ENCODE data around the gene BMI1.

BMI1 gene

DNA sequence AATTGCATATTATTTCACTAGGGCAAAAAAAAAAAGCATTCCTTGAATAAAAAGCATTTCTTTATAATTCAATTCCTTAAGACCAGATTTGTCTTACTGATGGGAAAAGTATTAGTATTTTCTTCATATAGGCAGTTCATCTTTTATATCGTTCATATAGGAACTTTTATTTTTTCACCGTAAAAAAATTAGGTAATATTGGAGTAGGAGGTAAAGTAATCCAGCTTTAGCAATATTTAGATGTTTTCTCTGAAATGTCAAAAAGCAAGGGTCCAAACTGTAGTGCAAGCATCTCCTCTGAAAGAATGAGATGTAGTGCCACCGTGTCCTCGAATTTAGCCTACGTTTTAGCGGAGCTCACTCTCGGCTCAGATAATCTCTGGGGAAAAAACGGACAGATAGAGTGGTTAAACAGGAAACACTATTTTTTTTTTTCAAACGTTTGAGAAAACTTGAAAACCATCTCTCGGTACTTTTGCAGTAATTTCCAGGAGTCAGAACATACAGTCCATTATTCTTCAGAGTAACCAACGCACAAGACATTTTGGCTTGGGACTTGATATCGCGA, 18.9 kb downstream of the BMI1 start:
- no peak for TF ChIP-seq TCF4 (CRISPR knock-in tag; IDR thresholded peaks at IDR 0.05; ENCODE audit: borderline replicate concordance)
- TF ChIP-seq SNAI2 (CRISPR knock-in tag; IDR thresholded peaks at IDR 0.05): no peak
- no peak for TF ChIP-seq CSRNP3 (CRISPR knock-in tag; IDR thresholded peaks at IDR 0.05)
- TF ChIP-seq ZNF8 (CRISPR knock-in tag; IDR thresholded peaks at IDR 0.05): no peak
- TF ChIP-seq ISL1 (CRISPR knock-in tag; IDR thresholded peaks at IDR 0.05): no peak
- TF ChIP-seq ZFP3 (CRISPR knock-in tag; IDR thresholded peaks at IDR 0.05): no peak
- no peak for TF ChIP-seq ESRRG (CRISPR knock-in tag; IDR thresholded peaks at IDR 0.05)
- TF ChIP-seq ZNF565 (CRISPR knock-in tag; conservative IDR thresholded peaks at IDR 0.05; ENCODE audit: low read depth): no peak
- TF ChIP-seq, protein P1, sequence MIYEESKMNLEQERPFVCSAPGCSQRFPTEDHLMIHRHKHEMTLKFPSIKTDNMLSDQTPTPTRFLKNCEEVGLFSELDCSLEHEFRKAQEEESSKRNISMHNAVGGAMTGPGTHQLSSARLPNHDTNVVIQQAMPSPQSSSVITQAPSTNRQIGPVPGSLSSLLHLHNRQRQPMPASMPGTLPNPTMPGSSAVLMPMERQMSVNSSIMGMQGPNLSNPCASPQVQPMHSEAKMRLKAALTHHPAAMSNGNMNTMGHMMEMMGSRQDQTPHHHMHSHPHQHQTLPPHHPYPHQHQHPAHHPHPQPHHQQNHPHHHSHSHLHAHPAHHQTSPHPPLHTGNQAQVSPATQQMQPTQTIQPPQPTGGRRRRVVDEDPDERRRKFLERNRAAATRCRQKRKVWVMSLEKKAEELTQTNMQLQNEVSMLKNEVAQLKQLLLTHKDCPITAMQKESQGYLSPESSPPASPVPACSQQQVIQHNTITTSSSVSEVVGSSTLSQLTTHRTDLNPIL (CRISPR knock-in tag; IDR thresholded peaks at IDR 0.05; ENCODE audit: low read depth): no peak
- TF ChIP-seq ZFP30 (CRISPR knock-in tag; IDR thresholded peaks at IDR 0.05): no peak
- TF ChIP-seq, protein P2, sequence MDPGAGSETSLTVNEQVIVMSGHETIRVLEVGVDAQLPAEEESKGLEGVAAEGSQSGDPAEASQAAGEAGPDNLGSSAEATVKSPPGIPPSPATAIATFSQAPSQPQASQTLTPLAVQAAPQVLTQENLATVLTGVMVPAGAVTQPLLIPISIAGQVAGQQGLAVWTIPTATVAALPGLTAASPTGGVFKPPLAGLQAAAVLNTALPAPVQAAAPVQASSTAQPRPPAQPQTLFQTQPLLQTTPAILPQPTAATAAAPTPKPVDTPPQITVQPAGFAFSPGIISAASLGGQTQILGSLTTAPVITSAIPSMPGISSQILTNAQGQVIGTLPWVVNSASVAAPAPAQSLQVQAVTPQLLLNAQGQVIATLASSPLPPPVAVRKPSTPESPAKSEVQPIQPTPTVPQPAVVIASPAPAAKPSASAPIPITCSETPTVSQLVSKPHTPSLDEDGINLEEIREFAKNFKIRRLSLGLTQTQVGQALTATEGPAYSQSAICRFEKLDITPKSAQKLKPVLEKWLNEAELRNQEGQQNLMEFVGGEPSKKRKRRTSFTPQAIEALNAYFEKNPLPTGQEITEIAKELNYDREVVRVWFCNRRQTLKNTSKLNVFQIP (CRISPR knock-in tag; IDR thresholded peaks at IDR 0.05; ENCODE audit: borderline replicate concordance, low read depth): no peak
- no peak for TF ChIP-seq PPARA (CRISPR knock-in tag; IDR thresholded peaks at IDR 0.05; ENCODE audit: borderline replicate concordance)
- no peak for TF ChIP-seq ARNTL (CRISPR knock-in tag; IDR thresholded peaks at IDR 0.05; ENCODE audit: borderline replicate concordance, low read depth)
- no peak for TF ChIP-seq TOX (CRISPR knock-in tag; IDR thresholded peaks at IDR 0.05; ENCODE audit: borderline replicate concordance)
- TF ChIP-seq GLIS3 (CRISPR knock-in tag; IDR thresholded peaks at IDR 0.05): no peak
- ATAC-seq: peak; percentile 15

- ATAC-seq: peak; percentile 70
- TF ChIP-seq ZFP30 (CRISPR knock-in tag; IDR thresholded peaks at IDR 0.05): no peak
- no peak for TF ChIP-seq ZNF565 (CRISPR knock-in tag; conservative IDR thresholded peaks at IDR 0.05; ENCODE audit: low read depth)
- no peak for TF ChIP-seq CSDC2 (CRISPR knock-in tag; IDR thresholded peaks at IDR 0.05)
- TF ChIP-seq TCF4 (CRISPR knock-in tag; IDR thresholded peaks at IDR 0.05; ENCODE audit: borderline replicate concordance): no peak
- TF ChIP-seq, protein P1 (CRISPR knock-in tag; IDR thresholded peaks at IDR 0.05; ENCODE audit: low read depth): no peak
- no peak for TF ChIP-seq PATZ1 (CRISPR knock-in tag; IDR thresholded peaks at IDR 0.05; ENCODE audit: borderline replicate concordance)
- no peak for TF ChIP-seq GLIS3 (CRISPR knock-in tag; IDR thresholded peaks at IDR 0.05)
- TF ChIP-seq, protein P2 (CRISPR knock-in tag; IDR thresholded peaks at IDR 0.05; ENCODE audit: borderline replicate concordance, low read depth): no peak
- TF ChIP-seq ESRRG (CRISPR knock-in tag; IDR thresholded peaks at IDR 0.05): no peak
- no peak for TF ChIP-seq PPARA (CRISPR knock-in tag; IDR thresholded peaks at IDR 0.05; ENCODE audit: borderline replicate concordance)
- no peak for TF ChIP-seq SNAI2 (CRISPR knock-in tag; IDR thresholded peaks at IDR 0.05)
- no peak for TF ChIP-seq ZC3H10 (CRISPR knock-in tag; IDR thresholded peaks at IDR 0.05)
Observed at GRCh38 chr10:22340329-22341189, 19.7 kb downstream of the BMI1 start.
